ENCODE results near the gene ADAM17. TPM values are rescaled to one million over a fixed set of nuclear protein-coding genes. Genes with fewer than 3 reads are reported as not detected.

The ADAM17 gene
- total and polyA plus RNA-seq, 7 donors: 7.4 to 36.3 (median 16.1) TPM

DNA sequence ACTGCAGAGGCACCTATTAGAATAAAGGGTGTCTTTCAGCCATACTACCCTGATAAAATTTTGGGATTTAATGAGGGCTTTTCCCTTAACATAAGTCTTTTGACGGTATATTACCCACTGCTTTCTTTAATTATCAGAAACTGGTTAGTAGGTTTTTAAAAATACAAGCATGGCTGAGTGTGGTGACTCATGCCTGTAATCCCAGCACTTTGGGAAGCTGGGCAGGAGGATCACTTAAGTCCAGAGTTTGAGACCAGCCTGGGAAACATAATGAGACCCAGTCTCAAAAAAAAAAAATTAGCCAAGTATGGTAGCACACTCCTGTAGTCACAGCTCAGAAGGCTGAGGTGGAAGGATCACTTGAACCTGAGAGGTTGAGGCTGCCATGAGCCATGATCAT lies 116.1 kb downstream of the ADAM17 start:
- H3K27me3 ChIP-seq (ENCODE audit: insufficient read depth in 3 of 3, low read length in 2 of 3): no peaks in the 10 kb centered on the region
- no peak overlapping the region for H3K27ac ChIP-seq
- intact Hi-C loops (cut with DNase I): no loop called here
- WGBS, 3 donors: 86 to 100% (median 95%) methylated on average over 1 of the region's 1 CpG
- no peaks in the 10 kb centered on the region for H3K9me3 ChIP-seq
- H3K36me3 ChIP-seq (ENCODE audit: insufficient read depth in 1 of 2, low read depth in 1 of 2): peaks cover 10 to 100% of the 10 kb centered on the region in 2 donors
- ATAC-seq (no peak), DNase-seq (no peak)
- no peaks in the 10 kb centered on the region for H3K4me1 ChIP-seq
- H3K4me3 ChIP-seq: no peak overlapping the region
- TF ChIP-seq CTCF (IDR thresholded peaks at IDR 0.05): no peak

Other genes starting within 250 kb of the ADAM17 start
- 100 to 1,000 TPM in 1 of 4 donors, 10 to 100 TPM in 3; 47.5 to 138 (median 69.2) TPM for gene ITGB1BP1, start 132.3 kb downstream of the ADAM17 start, total RNA-seq
- gene ITGB1BP1, start 132.3 kb downstream of the ADAM17 start, polyA plus RNA-seq: 100 to 1,000 TPM in 1 of 3 donors, 10 to 100 TPM in 2; 74.1 to 116 (median 94.9) TPM
- gene CPSF3, start 132.2 kb downstream of the ADAM17 start, total RNA-seq: 10 to 100 TPM; 14.4 to 21.8 (median 17.8) TPM
- gene CPSF3, start 132.2 kb downstream of the ADAM17 start, polyA plus RNA-seq: 10 to 100 TPM; 11.3 to 21.7 (median 19.3) TPM
- gene IAH1, start 81.3 kb downstream of the ADAM17 start, total RNA-seq: 10 to 100 TPM; 46.4 to 60.2 (median 50.9) TPM
- 10 to 100 TPM; 30.1 to 63.0 (median 31.6) TPM for gene IAH1, start 81.3 kb downstream of the ADAM17 start, polyA plus RNA-seq
- gene YWHAQ, start 75.2 kb upstream of the ADAM17 start, total RNA-seq: 10 to 100 TPM; 53.5 to 65.9 (median 59.1) TPM
- 10 to 100 TPM; 41.5 to 74.7 (median 57.3) TPM for gene YWHAQ, start 75.2 kb upstream of the ADAM17 start, polyA plus RNA-seq